ENCODE results near the gene MPHOSPH6.
"Not testable (repeated sequence)": the region's sequence is repeated elsewhere in the genome, so short reads cannot be mapped to it uniquely, and the experiment has no call there.

The MPHOSPH6 gene, protein sequence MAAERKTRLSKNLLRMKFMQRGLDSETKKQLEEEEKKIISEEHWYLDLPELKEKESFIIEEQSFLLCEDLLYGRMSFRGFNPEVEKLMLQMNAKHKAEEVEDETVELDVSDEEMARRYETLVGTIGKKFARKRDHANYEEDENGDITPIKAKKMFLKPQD

GRCh38 chr16:82169861-82170845 is at the start of gene MPHOSPH6:
Gene MPHOSPH6 (minus strand): TSS chr16:82170224. CDS start chr16:82170175, 49 bp downstream.
- DNase-seq (ENCODE audit: low spot score), result peak; percentile 99

DNA sequence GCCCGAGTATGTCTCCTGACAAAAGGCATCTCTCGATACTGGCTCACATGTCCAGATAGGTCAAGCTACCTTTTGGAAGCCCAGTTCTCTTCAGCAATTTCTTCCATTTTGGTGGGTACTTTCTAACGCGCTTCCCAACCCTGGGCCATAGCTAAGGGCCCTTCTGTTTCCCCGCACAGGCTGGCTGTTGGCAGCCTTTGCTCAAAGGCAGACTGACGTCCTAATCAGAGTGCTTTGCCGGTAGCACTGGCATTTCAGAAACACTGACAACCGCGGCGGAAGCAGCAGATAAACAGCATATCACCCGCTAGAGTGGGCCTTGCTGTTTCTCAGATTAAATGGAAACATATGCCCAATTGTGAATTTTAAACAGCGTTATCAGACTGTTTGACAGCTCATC is 49.3 kb upstream of the MPHOSPH6 start:
- DNase-seq (ENCODE audit: low spot score), result no peak

GRCh38 chr16:82209314-82209713 is 39.3 kb upstream of the MPHOSPH6 start:
- not testable (repeated sequence) for DNase-seq (ENCODE audit: low spot score)

- no peak for DNase-seq (ENCODE audit: low spot score)
These were observed 33.2 kb upstream of the MPHOSPH6 start for GRCh38 chr16:82203198-82203597.

- DNase-seq (ENCODE audit: low spot score), result no peak
These were observed 31.9 kb upstream of the MPHOSPH6 start for GRCh38 chr16:82201926-82202325.

GRCh38 chr16:82201351-82201750 is 31.3 kb upstream of the MPHOSPH6 start:
- no peak for DNase-seq (ENCODE audit: low spot score)

DNA sequence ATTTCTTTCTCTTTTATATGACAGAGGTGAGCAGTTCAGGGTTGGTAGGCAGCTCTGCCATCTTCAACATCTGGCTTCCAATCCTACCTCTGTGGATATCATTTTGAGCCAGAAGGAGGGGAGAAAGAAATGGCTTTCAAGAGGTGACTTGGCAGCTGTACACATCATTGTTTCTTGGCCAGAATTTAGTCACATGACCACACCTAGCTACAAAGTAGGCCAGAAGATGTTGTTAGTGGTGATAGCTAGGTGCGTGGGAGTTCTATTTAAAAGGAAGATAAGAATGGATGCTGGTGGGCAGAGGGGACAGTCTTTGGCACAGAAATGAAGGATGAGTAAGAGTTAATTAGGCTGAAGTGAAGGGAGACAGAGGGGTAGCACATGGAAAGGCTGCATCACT is 29.2 kb upstream of the MPHOSPH6 start:
- no peak for DNase-seq (ENCODE audit: low spot score)

DNA sequence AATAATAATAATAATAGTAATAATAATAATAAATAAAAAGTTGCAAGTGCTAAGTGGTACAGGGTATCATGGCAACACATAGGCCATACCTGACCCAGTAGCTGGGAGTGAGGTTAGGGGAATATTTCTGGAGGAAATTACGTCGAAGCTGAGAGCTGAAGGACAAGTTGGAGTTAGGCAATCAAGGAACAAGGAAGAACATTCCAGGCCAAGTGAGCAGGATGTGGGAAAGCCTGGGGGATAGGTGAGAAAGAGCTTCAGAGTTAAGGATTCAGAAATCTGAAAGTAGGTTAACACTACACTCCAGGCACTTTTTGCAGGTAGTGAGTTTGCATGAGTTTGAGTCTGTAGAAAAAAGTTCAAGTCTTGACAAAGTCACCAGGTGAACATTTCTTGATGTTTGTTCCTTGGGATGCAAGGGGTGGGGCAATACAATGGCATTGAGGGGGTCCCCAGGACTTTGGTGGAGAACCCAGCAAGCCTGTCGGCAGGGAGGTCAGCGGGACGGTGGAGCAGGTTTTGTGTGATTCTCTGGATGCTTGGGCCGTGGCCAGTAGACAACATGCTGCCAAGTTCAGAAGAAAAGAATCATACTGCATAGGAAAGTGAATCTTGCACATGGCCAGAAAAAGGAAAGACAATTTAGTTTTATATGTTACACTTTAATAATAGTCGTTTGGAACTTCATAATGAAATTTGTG is 27.7 kb upstream of the MPHOSPH6 start:
- no peak for DNase-seq (ENCODE audit: low spot score)

DNA sequence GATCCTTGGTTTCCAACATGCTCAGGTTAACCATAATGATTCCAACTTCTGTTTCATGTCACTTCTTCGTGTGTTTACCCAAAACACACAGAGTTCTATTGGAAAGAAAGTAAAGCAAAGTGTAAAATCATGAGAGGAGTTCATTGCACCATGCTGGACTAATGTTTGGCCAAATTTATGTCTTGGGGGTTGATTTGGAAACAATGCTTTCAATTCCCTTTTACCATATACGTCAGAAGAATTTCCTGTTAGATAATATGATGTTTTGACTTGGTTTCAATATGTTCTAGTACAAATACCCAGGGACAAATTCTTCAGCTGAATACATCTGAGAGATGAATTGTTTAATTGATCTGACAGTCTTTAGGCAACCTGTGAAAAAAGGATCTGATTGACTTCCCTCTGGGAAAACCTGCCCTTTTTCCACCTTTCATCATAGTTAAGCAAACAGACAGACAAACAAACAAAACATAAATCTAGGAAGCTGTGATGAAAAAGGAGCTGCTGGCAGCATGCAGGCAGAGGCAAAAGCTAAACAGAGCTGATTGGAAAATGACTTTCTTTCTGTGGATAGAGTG is 26.0 kb upstream of the MPHOSPH6 start:
- no peak for DNase-seq (ENCODE audit: low spot score)

DNA sequence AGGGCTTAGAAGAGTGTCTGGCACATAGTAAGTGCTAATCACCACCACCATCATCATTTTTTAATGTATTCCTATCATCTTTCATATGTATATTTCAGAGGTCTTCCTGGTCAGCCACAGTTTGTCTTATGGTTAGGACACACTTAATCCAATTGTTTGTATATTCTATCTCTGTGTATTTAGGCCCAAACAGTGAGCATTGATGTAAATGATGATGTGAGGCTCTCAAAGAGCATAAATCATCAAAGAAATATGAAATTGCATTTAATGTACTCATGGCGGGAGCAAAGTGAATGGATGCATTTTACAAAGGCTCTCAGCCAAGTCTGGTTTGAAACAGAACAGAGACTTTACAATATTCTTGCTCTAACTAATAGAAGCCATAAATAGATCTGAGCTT is 24.1 kb upstream of the MPHOSPH6 start:
- no peak for DNase-seq (ENCODE audit: low spot score)

- peak; percentile 64 for DNase-seq (ENCODE audit: low spot score)
These were observed 22.6 kb upstream of the MPHOSPH6 start for GRCh38 chr16:82192665-82193064.

- DNase-seq (ENCODE audit: low spot score), result no peak
These were observed 20.4 kb upstream of the MPHOSPH6 start for GRCh38 chr16:82190386-82190785.

GRCh38 chr16:82187829-82188228 is 17.8 kb upstream of the MPHOSPH6 start:
- no peak for DNase-seq (ENCODE audit: low spot score)

- DNase-seq (ENCODE audit: low spot score), result no peak
These were observed 15.0 kb upstream of the MPHOSPH6 start for GRCh38 chr16:82185012-82185411.

DNA sequence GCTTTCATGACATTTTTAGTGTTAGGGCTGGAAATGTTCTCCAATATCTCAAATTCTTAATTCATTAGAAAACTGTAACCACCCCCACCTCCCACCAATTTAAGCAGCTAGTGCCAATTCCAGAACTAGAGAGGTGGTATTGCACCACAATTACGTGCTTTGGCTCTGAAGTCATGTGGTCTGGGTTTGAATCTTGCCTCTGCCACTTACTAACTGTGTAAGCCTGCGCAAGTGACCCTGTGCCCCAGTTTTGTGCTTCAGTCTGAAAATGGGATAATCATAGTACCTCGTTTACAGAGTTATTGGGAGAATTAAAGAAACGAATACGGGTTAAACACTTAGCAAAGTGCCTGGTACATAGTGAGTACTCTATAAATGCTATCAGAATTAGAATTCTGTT is 14.2 kb upstream of the MPHOSPH6 start:
- DNase-seq (ENCODE audit: low spot score), result no peak

GRCh38 chr16:82183004-82183397 is 13.0 kb upstream of the MPHOSPH6 start:
- no peak for DNase-seq (ENCODE audit: low spot score)

DNA sequence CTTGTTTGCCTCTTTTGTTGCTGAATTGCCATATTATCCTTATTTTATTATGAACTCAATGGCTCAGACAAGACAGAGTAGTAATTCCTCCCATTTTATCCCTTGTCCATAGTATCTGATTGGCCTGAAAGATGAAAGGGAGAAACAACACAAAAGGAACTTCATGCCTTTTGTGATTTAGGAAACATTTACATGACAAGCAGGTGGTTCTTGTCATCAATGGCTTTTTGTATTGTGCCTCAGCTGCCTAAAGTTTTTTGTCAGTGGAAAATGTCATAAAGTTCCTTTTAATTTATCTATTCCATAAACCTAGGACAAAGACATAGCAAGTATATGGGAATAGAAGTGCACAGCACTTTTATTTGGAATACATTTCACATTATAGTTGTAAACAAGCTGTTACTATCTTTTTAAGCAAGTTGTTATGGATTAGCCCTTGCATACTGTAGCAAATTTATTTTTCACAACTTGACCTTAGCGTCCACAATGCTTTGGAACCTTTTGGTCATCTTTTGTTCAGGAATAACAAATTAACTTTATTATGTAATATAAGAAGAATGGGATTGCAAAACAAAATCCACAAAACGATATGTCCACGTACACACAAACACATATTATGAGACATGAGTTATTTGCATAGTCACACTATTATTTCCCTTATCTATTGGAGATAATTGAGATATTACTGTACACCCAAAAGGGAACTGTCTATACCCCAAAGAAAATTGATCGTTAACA is 12.4 kb upstream of the MPHOSPH6 start:
- DNase-seq (ENCODE audit: low spot score), result no peak

DNA sequence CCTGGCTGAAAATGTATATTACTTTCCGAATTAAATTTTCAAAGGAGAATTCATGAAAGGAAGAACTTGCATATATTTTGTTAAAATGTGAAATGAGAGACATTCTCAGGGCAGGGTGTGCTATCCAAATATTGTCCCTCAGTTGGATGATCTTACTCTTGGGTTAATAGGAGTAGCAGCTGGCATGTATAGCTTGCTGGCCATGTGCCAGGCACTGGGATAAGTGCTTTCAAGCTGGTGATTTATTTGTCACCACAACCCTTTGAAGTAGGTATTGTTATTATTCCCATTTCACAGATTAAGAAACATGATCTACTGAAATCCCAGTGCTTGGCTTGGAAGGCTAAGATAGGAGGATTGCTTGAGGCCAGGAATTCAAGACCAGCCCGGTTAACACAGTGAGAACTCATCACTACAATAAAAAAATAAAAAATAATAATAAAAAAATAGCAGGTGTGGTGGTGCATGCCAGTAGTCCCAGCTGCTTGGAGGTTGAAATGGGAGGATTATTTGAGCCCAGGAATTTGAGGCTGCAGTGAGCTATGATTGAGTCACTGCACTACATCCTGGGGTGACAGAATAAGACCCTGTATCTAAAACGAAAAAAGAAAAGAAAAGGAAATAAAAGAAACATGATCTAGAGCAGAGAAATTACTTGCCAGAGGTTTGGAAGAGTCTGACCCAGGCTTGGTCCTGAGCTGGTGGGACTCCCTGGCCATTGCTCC is 11.6 kb upstream of the MPHOSPH6 start:
- no peak for DNase-seq (ENCODE audit: low spot score)

GRCh38 chr16:82178352-82178751 is 8.3 kb upstream of the MPHOSPH6 start:
- DNase-seq (ENCODE audit: low spot score), result no peak

DNA sequence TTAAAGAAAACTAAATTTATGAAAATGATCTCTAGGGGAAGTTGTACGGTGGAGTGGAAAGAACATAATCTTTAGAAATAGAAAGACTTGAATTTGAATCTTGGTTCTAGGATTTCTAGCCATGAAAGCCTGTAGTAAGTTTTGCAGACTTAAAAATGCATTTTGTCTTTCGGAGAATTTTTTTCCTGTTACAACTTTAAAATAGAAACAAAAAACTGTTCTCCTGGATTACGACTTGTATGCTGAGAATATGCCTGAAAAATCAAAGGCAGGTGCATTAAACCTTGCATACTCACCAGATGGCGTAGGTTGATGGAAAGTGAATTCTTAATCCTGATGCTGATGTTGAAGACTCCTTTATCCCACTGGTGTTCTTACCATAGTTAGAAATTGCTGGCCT is 7.5 kb upstream of the MPHOSPH6 start:
- no peak for DNase-seq (ENCODE audit: low spot score)

DNA sequence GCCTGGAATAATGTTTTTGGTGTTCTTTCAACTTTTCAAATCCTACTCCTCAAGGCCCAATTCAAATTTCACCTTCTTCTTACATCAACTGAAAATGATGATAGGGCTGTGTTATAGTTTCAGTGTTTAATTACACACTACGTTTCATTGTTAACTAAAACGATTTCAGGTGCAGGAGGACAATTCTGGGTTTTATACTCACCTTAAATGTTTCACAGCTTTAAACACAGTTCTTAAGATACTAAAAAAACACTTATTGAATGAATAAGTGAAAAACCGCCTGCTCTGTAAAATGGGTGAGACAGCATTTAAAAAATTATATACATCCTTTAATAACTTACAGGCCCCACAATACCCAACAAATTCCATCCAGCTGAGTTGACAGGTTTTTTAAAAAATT is 6.2 kb upstream of the MPHOSPH6 start:
- no peak for DNase-seq (ENCODE audit: low spot score)
